ENCODE measurements around the gene SPTLC2.

Gene SPTLC2

DNA sequence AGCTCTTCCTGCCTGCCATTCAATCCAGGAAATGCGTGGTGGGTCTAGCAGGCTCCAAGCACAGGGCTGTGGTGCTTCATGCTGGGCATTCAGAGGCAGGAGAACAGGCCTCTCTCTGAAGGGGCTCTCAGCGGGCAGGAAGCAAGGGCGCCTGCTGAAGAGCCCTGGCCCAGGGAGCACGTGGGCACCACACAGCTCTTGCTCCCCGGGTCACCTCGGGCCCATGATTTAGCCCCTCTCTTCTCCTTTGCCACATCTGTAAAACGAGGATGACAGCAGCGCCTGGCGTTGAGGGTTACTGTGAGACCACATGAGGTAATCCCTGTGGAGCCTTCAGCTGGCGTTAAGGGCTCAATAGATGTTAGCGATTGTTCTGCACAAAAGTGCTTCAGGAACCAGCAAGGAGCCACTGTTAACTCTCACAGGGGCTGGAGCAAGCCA is 37.6 kb upstream of the SPTLC2 start:
- H3K4me3 ChIP-seq (ENCODE audit: low read depth, low read length) = no peak overlapping the region
- ChIA-PET POLR2A (interaction anchor here (0.7 kb wide), 1 partner anchor 11 kb away, joined by 3 read pairs; no protein-coding TSS in a partner anchor), CTCF (interaction anchor here (0.8 to 4.2 kb wide), 14 partner anchors 8 to 913 kb away, joined by 3 to 25 read pairs (median 6); partner anchors contain the start of genes ALKBH1 and SLIRP)
- no peak for DNase-seq (ENCODE audit: low read depth, low spot score)
- TF ChIP-seq, protein P1, sequence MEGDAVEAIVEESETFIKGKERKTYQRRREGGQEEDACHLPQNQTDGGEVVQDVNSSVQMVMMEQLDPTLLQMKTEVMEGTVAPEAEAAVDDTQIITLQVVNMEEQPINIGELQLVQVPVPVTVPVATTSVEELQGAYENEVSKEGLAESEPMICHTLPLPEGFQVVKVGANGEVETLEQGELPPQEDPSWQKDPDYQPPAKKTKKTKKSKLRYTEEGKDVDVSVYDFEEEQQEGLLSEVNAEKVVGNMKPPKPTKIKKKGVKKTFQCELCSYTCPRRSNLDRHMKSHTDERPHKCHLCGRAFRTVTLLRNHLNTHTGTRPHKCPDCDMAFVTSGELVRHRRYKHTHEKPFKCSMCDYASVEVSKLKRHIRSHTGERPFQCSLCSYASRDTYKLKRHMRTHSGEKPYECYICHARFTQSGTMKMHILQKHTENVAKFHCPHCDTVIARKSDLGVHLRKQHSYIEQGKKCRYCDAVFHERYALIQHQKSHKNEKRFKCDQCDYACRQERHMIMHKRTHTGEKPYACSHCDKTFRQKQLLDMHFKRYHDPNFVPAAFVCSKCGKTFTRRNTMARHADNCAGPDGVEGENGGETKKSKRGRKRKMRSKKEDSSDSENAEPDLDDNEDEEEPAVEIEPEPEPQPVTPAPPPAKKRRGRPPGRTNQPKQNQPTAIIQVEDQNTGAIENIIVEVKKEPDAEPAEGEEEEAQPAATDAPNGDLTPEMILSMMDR (IDR thresholded peaks at IDR 0.05; ENCODE audit: insufficient read depth, low read length, missing control alignments) = no peak

- TF ChIP-seq, protein P1 (IDR thresholded peaks at IDR 0.05; ENCODE audit: insufficient read depth, low read length, missing control alignments) = no peak
- H3K4me3 ChIP-seq (ENCODE audit: low read depth, low read length) = no peak overlapping the region
- POLR2A ChIA-PET = no interaction called here
- CTCF ChIA-PET = interaction anchor here (1.5 kb wide), 1 partner anchor 32 kb away, joined by 4 read pairs; no protein-coding TSS in a partner anchor
- no peak for DNase-seq (ENCODE audit: low read depth, low spot score)
Observed at GRCh38 chr14:77649326-77649725, 32.9 kb upstream of the SPTLC2 start.

DNA sequence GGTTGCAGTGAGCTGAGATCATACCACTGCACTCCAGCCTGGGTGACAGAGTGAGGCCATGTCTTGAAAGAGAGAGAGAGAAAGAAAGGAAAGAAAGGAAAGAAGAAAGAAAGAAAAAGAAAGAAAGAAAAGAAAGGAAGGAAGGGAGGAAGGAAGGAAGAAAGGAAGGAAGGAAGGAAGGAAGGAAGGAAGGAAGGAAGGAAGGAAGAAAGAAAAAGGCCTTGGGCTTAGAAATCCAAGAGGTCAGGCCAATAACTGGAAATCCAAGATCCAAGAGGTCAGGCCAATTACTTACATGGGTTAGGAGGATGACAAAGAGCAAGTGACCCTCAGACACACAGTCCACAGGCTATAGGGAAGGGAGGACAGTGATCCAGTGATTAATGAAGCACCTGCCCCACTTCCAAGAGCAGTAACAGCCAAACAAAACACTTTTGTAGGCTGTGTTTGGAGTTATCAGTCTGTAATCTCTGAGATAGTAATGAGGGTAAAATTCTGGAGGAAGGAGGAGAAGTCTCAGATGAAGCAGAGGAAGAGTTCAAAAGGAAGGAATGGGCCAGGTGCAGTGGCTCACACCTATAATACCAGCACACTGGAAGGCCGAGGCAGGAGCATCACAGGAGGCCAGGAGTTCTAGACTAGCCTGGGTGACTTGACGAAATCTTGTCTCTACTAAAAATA is 32.2 kb upstream of the SPTLC2 start:
- ChIA-PET POLR2A (no interaction called here), CTCF (no interaction called here)
- no peak for DNase-seq (ENCODE audit: low read depth, low spot score)
- TF ChIP-seq, protein P1 (IDR thresholded peaks at IDR 0.05; ENCODE audit: insufficient read depth, low read length, missing control alignments) = no peak
- H3K4me3 ChIP-seq (ENCODE audit: low read depth, low read length) = no peak overlapping the region

DNA sequence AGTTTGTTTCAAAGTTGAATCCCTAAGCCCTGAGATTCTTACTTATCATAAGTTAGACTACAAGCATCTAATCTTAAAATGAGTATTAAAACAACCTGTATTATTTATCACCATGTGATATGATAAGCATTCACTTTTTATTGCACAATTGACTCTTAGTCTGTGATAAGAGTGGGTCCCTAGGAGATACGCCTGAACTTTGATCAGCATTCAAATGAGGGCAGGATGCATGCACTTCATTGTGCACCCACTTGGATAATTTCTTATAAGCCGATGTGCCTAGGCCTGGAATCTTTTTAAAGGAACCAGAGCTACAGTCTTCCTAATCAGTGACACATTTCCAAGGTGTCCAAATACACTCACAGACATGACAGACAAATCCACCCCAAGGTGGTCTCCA is 31.4 kb upstream of the SPTLC2 start:
- DNase-seq (ENCODE audit: low read depth, low spot score) = no peak
- ChIA-PET POLR2A (no interaction called here), CTCF (interaction anchor here (0.7 to 0.9 kb wide), 2 partner anchors 55 to 64 kb away, joined by 3 read pairs; no protein-coding TSS in a partner anchor)
- H3K4me3 ChIP-seq (ENCODE audit: low read depth, low read length) = no peak overlapping the region
- TF ChIP-seq, protein P1 (IDR thresholded peaks at IDR 0.05; ENCODE audit: insufficient read depth, low read length, missing control alignments) = no peak

- no peak overlapping the region for H3K4me3 ChIP-seq (ENCODE audit: low read depth, low read length)
- TF ChIP-seq, protein P1 (IDR thresholded peaks at IDR 0.05; ENCODE audit: insufficient read depth, low read length, missing control alignments) = no peak
- ChIA-PET CTCF (interaction anchor here (1.0 to 2.9 kb wide), 2 partner anchors 8 to 51 kb away, joined by 3 to 19 read pairs; no protein-coding TSS in a partner anchor), POLR2A (no interaction called here)
- DNase-seq (ENCODE audit: low read depth, low spot score) = no peak
Observed at GRCh38 chr14:77646907-77647306, 30.5 kb upstream of the SPTLC2 start.

DNA sequence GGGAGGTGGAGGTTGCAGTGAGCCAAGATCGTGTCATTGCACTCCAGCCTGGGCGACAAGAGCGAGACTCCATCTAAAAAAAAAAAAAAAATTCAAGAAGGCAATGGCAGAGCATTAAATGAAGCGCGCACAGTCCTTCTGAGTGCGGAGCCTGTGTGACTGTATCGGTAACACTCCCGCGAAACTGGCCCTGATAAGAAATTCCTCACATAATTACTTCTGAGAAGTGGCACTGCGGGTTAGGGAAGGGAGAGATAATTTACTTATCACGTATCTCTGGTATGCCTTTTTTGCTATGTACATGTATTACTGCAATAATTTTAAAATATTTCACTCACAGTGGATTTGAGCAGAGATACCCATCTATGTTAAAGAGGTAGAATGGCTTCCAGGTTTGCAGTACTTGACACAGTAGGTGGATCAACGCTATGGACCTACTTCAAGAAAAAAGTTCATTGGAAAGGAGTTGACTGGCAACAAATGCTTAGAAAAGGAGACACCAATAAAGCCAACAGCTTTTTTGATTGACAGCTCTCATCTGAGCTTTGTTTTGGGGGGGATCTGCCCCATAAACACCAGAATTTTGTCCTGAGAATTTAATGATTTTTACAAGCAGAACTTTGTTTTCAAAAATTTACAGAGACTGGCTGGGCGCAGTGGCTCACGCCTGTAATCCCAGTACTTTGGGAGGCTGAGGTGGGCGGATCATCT is 29.2 kb upstream of the SPTLC2 start:
- ChIA-PET POLR2A (no interaction called here), CTCF (interaction anchor here (0.7 to 2.9 kb wide), 2 partner anchors 9 to 154 kb away, joined by 3 to 19 read pairs; no protein-coding TSS in a partner anchor)
- H3K4me3 ChIP-seq (ENCODE audit: low read depth, low read length) = no peak overlapping the region
- TF ChIP-seq, protein P1 (IDR thresholded peaks at IDR 0.05; ENCODE audit: insufficient read depth, low read length, missing control alignments) = no peak
- DNase-seq (ENCODE audit: low read depth, low spot score) = no peak

Measured in AG04449 (cell line).